K562 (cell line): ENCODE data around the gene CDKN1C. TPM values are rescaled to one million over a fixed set of nuclear protein-coding genes. Genes with fewer than 3 reads are reported as not detected.

Source experiments
- DLX4 ChIP-seq: fragments of 250-450 bp; sonication (Bioruptor Pico); IDR thresholded peaks from 2 replicates; pipeline ENCODE4 v1.6.1; 2021; ENCODE audit warnings: mild to moderate bottlenecking
- PHF8 ChIP-seq: fragments of 200-600 bp; sonication (generic); IDR thresholded peaks from 2 replicates; pipeline ENCODE4 v1.6.1; 2012; ENCODE audit warnings: mixed run types, mild to moderate bottlenecking, inconsistent platforms, low read length, moderate library complexity, borderline replicate concordance
- ZNF79 ChIP-seq: fragments of 250-450 bp; sonication (Bioruptor Pico); IDR thresholded peaks from 2 replicates; pipeline ENCODE4 v1.4.0; 2020; ENCODE audit warnings: low read depth, mild to moderate bottlenecking, moderate library complexity
- polyA plus RNA-seq, 8 experiments: library from polyadenylated mRNA; depleted of rRNA in 4 of 8; stranded (reverse) in 5 of 8; unstranded in 3 of 8; fragments of >200 nt; fragmentation: Nextera tagmentation in 2 of 8; fragmentation: Illumina TruSeq in 1 of 8; extraction: Ambion mirVana in 2 of 8; extraction: Trizol in 1 of 8; gene quantifications; 2 replicates each; pipeline versions ENCODE4 v1.2.1 to v1.2.3, GENCODE V29; 2011 to 2014; ENCODE audit warnings: inconsistent platforms in 1 of 8, missing spikeins in 1 of 8
- total RNA-seq, 7 experiments: library from RNA; depleted of rRNA in 6 of 7; stranded (reverse); fragments of >200 nt in 6 of 7; fragmentation: Illumina TruSeq in 2 of 7; extraction: Trizol in 2 of 7; gene quantifications; 2 replicates each; pipeline versions ENCODE4 v1.2.1 to v1.2.3, GENCODE V29; 2011 to 2021; ENCODE audit warnings: low replicate concordance in 1 of 7
- TF ChIP-seq, protein P1 (sequence below), 2 experiments: IDR thresholded peaks; 2 replicates each; pipeline ENCODE4 v1.6.1; 2011; ENCODE audit warnings: borderline replicate concordance in 1 of 2, control low read depth in 1 of 2, low read depth in 1 of 2, low read length in 1 of 2, mild to moderate bottlenecking in 1 of 2, mixed read lengths in 1 of 2, moderate library complexity in 1 of 2; ENCODE audit not compliant: insufficient read depth in 1 of 2, insufficient read length in 1 of 2, poor library complexity in 1 of 2, severe bottlenecking in 1 of 2; ENCODE audit errors: extremely low read depth in 1 of 2

The CDKN1C gene
- total and polyA plus RNA-seq, 9 of the 15 experiments (the other 6 are each of a cell fraction or from before 2014, with no cell fraction given): 2.8 to 21.1 (median 9.3) TPM

DNA sequence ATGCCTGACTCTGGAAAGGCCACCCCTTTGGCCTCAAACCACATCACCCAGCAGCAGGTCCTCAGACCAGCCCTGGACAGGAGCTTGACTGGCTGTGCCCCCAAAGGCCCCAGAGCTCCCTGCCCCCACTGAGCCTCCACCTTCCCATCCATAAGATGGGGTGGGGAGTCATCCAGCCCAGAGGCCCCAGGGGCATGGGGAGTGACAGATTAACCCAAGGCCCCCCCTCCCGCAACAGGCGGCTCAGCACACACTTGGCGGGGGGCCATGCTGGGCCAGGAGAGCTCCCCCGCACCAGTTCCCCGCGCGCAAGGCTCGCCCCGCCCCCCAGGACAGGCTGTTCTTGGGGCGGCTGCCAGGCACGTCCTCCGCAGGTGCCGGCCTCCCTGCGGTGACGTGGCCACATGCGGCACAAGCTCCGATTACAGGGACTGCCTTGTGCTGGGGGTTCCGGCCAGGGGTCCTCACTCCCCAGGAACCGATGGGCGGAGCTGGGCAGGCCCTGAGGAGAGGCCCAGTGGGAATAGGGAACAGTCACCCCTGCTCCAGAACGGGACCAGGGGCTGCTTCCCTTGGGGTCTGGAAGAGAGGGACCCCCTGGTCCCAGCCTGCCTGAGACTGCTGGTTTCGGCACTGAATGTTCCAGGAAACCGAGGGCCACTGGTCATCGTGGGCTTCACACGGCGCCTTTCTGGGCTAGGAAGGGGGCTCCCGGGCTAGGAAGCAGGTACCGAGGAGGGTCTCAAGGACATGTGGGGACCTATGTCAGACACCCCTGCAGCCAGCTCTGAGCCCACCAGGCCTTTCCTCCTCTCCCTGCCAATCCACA lies 5.1 kb upstream of the CDKN1C start (continued):
- no peak for TF ChIP-seq ZNF79 (CRISPR knock-in tag)
- TF ChIP-seq PHF8: peak; percentile 59; the same call in 1 of the 2 replicates
- no peak for TF ChIP-seq DLX4 (CRISPR knock-in tag)
- TF ChIP-seq, protein P1, sequence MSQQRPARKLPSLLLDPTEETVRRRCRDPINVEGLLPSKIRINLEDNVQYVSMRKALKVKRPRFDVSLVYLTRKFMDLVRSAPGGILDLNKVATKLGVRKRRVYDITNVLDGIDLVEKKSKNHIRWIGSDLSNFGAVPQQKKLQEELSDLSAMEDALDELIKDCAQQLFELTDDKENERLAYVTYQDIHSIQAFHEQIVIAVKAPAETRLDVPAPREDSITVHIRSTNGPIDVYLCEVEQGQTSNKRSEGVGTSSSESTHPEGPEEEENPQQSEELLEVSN (IDR thresholded peaks at IDR 0.05; ENCODE audit: borderline replicate concordance in 1 of 2, extremely low read depth in 1 of 2, insufficient read depth in 1 of 2, insufficient read length in 1 of 2, low read depth in 1 of 2, low read length in 1 of 2, poor library complexity in 1 of 2, severe bottlenecking in 1 of 2): peak; percentile 51 to 94
